MM.1S (cell line): Measurements from ENCODE around the gene RASAL1.

Source experiments
- EZH2 ChIP-seq: fragments of 300-600 bp; sonication (generic); optimal IDR thresholded peaks from 2 replicates; pipeline ENCODE3; 2017; ENCODE audit warnings: low read depth, mild to moderate bottlenecking, antibody characterized with exemption, low read length, mixed read lengths
- EZH2phosphoT487 ChIP-seq: fragments of 300-600 bp; sonication (generic); IDR thresholded peaks from 2 replicates; pipeline ENCODE4 v1.6.1; 2018; ENCODE audit warnings: antibody characterized with exemption, low read length
- TF ChIP-seq, protein P1 (sequence below): fragments of 300-600 bp; sonication (generic); IDR thresholded peaks from 2 replicates; pipeline ENCODE4 v1.5.1; 2016; ENCODE audit warnings: antibody characterized with exemption, low read length, mixed read lengths

DNA sequence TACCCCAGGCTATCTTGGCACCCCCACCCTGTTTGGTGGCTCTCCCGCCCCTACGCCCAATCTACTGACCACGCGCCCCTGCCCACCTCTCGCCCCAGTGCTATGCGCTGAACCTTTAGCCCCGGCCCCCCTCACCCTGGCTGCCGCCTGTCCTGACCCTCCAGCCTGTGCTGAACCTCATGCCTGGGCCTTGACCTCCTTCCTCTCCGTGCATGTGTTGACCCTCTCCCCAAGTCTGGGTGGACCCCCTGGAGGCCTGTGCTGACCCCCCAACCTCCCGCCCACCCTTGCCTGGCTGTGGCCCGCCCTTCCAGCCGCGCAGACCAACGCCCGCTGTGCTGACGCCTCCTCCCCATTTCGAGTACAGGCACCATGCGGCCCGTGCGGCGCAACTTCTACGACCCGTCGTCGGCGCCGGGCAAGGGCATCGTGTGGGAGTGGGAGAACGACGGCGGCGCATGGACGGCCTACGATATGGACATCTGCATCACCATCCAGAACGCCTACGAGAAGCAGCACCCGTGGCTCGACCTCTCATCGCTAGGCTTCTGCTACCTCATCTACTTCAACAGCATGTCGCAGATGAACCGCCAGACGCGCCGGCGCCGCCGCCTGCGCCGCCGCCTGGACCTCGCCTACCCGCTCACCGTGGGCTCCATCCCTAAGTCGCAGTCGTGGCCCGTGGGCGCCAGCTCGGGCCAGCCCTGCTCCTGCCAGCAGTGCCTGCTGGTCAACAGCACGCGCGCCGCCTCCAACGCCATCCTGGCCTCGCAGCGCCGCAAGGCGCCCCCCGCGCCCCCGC lies 58.3 kb downstream of the RASAL1 start:
- TF ChIP-seq, protein P1, sequence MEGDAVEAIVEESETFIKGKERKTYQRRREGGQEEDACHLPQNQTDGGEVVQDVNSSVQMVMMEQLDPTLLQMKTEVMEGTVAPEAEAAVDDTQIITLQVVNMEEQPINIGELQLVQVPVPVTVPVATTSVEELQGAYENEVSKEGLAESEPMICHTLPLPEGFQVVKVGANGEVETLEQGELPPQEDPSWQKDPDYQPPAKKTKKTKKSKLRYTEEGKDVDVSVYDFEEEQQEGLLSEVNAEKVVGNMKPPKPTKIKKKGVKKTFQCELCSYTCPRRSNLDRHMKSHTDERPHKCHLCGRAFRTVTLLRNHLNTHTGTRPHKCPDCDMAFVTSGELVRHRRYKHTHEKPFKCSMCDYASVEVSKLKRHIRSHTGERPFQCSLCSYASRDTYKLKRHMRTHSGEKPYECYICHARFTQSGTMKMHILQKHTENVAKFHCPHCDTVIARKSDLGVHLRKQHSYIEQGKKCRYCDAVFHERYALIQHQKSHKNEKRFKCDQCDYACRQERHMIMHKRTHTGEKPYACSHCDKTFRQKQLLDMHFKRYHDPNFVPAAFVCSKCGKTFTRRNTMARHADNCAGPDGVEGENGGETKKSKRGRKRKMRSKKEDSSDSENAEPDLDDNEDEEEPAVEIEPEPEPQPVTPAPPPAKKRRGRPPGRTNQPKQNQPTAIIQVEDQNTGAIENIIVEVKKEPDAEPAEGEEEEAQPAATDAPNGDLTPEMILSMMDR, result no peak
- TF ChIP-seq EZH2 (no peak), EZH2phosphoT487 (no peak)
